Osteocyte (in vitro differentiated cells): Measurements from ENCODE around the gene SLC6A18. TPM values are rescaled to one million over a fixed set of nuclear protein-coding genes. Genes with fewer than 3 reads are reported as not detected.
"Not testable (repeated sequence)": the region's sequence is repeated elsewhere in the genome, so short reads cannot be mapped to it uniquely, and the experiment has no call there.

Experiments
- DNase-seq: peaks from one replicate; pipeline ENCODE4 v3.0.0; 2021; ENCODE audit warnings: mixed read lengths; ENCODE audit not compliant: unreplicated experiment; ENCODE audit errors: extremely low spot score
- H3K27ac Mint-ChIP-seq: one replicate; pipeline ENCODE4 v1.8.0; 2021; ENCODE audit warnings: mild to moderate bottlenecking, mixed read lengths; ENCODE audit not compliant: unreplicated experiment
- H3K27me3 Mint-ChIP-seq: one replicate; pipeline ENCODE4 v1.8.0; 2021; ENCODE audit warnings: mixed read lengths; ENCODE audit not compliant: unreplicated experiment
- H3K36me3 Mint-ChIP-seq: one replicate; pipeline ENCODE4 v1.8.0; 2021; ENCODE audit warnings: mixed read lengths; ENCODE audit not compliant: unreplicated experiment
- H3K4me1 Mint-ChIP-seq: one replicate; pipeline ENCODE4 v1.8.0; 2021; ENCODE audit warnings: mixed read lengths; ENCODE audit not compliant: unreplicated experiment
- H3K4me3 Mint-ChIP-seq: one replicate; pipeline ENCODE4 v1.8.0; 2021; ENCODE audit warnings: mild to moderate bottlenecking, moderate library complexity, mixed read lengths; ENCODE audit not compliant: unreplicated experiment
- H3K9me3 Mint-ChIP-seq: one replicate; pipeline ENCODE4 v1.8.0; 2021; ENCODE audit warnings: mixed read lengths; ENCODE audit not compliant: unreplicated experiment
- CTCF ChIP-seq: fragments of 200-600 bp; sonication (generic); IDR thresholded peaks from 2 replicates; pipeline ENCODE4 v1.5.0; 2021; ENCODE audit warnings: antibody characterized with exemption, mild to moderate bottlenecking, moderate library complexity
- total RNA-seq: library from RNA; stranded (reverse); gene quantifications from 2 replicates; pipeline ENCODE4 v1.2.1, GENCODE V29; 2021

SLC6A18 gene
- total RNA-seq, 1 donor from 2014 or later = not detected

GRCh38 chr5:1226839-1227581 lies 1.8 kb downstream of the SLC6A18 start:
- no peaks in the 10 kb centered on the region for H3K36me3 Mint-ChIP-seq
- no peak for TF ChIP-seq CTCF
- no peak overlapping the region for H3K27ac Mint-ChIP-seq
- H3K4me1 Mint-ChIP-seq = no peaks in the 10 kb centered on the region
- no peak for DNase-seq
- no peak overlapping the region for H3K4me3 Mint-ChIP-seq
- no peaks in the 10 kb centered on the region for H3K9me3 Mint-ChIP-seq
- H3K27me3 Mint-ChIP-seq = no peaks in the 10 kb centered on the region

DNA sequence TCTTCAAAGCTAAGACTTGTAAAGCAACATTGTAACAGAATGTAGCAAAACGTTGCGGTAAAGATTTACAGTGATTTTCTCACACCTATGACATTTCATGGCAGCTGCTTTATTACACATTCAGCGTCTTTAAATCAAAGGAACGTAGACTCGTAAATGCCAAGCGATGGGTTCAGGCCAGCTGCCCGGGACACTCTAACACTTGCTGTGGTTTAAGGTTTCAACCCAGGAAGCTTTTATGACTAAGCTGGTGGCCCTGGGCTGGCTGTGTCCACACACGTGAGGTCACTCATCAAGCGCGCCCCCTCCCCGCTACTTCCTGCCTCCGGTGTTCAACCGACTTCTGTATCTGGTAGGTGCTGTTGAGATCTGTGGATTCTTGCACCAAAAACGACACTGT lies 2.5 kb downstream of the SLC6A18 start:
- Mint-ChIP-seq H3K4me1 (no peaks in the 10 kb centered on the region), H3K36me3 (no peaks in the 10 kb centered on the region), H3K27me3 (no peaks in the 10 kb centered on the region), H3K27ac (no peak overlapping the region), H3K9me3 (no peaks in the 10 kb centered on the region), H3K4me3 (no peak overlapping the region)
- DNase-seq = no peak
- no peak for TF ChIP-seq CTCF

GRCh38 chr5:1228120-1228519 lies 2.9 kb downstream of the SLC6A18 start:
- no peaks in the 10 kb centered on the region for H3K36me3 Mint-ChIP-seq
- no peaks in the 10 kb centered on the region for H3K4me1 Mint-ChIP-seq
- no peaks in the 10 kb centered on the region for H3K9me3 Mint-ChIP-seq
- H3K27ac Mint-ChIP-seq = no peak overlapping the region
- DNase-seq = no peak
- no peaks in the 10 kb centered on the region for H3K27me3 Mint-ChIP-seq
- no peak for TF ChIP-seq CTCF
- H3K4me3 Mint-ChIP-seq = no peak overlapping the region

GRCh38 chr5:1229023-1229422 lies 3.8 kb downstream of the SLC6A18 start:
- H3K9me3 Mint-ChIP-seq = not testable (repeated sequence)

DNA sequence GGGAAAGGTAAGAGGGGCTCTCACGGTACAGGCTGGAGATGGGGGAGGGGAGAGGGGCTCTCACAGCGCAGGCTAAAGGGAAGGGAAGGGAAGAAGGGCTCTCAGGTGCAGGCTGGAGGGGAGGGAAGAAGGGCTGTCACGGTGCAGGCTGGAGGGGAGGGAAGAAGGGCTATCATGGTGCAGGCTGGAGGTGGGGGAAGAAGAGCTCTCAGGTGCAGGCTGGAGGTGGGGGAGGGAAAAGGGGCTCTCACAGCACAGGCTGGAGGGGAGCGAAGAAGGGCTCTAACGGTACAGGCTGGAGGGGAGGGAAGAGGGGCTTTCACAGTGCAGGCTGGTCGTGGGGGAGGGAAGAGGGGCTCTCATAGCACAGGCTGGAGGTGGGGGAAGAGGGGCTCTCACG lies 4.6 kb downstream of the SLC6A18 start:
- Mint-ChIP-seq H3K4me3 (no peak overlapping the region), H3K27ac (no peak overlapping the region), H3K4me1 (no peaks in the 10 kb centered on the region), H3K36me3 (no peaks in the 10 kb centered on the region), H3K9me3 (no peaks in the 10 kb centered on the region), H3K27me3 (no peaks in the 10 kb centered on the region)
- no peak for TF ChIP-seq CTCF
- DNase-seq = no peak

More at GRCh38 chr5:1229023-1229422, 3.8 kb downstream of the SLC6A18 start:
- not testable (repeated sequence) for H3K27ac Mint-ChIP-seq, H3K27me3 Mint-ChIP-seq, H3K4me1 Mint-ChIP-seq, H3K36me3 Mint-ChIP-seq, DNase-seq, H3K4me3 Mint-ChIP-seq
